Endothelial cell of hepatic sinusoid (primary cell): ENCODE results near the gene ALG6.

ENCODE experiments used
- in situ Hi-C: cut with HindIII; loops from 2 replicates; pipeline ENCODE4 v1.10.0; 2017; ENCODE audit warnings: low sequenced_read_pairs

ALG6 gene

GRCh38 chr1:63487336-63488065 lies 120.1 kb downstream of the ALG6 start:
- in situ Hi-C loops: no loop called here
